Measurements from ENCODE around the gene PRKN.

Gene PRKN

DNA sequence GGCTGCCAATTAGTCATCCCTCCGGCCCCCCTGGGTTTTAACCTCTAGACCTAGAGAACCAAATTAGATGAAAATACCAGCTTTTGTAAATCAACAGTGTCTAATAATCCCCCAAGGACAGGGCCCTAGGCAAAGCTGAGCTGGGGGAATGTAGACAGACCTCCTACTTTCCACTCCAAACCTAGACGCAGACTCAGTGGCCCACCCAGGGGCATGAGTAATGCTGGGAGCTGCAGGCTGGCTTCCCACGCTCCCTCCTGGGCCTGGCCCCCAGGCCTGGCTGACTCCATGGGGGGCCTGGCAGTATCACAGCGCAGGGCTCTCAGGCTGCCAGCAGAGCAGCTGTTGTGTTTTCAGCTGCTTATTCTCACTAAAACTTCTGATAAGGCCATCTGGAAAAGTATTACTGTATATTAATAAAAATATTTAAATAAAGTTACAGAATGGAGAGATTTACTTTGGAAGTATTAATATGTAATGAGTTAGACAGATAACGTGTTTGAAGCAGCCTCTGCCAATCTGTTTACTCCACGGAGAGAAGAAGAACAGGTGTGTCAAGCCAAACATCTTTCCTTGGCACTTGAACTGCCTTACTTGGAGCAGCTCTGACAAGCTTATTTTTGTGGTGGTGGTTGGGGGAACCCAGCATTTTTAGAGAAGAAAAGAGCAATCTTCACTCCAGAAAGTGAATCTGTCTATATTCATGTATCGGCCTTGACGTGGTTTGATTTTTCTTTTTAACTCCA lies 1309.7 kb downstream of the PRKN start:
- peak; percentile 94 for DNase-seq

DNA sequence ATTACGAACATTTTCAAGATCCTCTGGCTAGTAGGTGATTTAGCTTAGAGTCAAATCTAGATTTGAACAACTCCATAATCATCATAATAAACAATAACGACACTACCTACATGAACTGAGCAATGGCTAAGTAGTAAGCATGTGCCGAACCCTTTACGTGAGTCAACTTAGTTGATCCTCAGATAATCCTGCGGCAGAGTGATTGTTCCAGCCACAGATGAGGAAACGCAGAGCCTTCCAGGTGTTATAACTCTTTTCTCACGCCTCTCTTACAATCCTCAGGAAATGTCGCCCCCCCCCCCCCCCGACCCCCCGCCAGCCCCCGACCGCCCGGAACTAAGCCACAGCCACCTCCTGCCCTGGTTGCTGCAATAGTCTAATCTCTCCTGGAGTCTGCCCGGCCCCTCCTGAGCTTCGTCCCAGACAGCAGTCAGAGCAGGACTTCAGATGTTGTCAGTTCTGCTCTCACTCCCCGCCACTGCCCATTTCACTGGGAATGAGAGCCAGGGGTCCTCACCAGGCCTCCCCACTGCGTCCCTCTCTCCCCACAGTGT lies 1312.2 kb downstream of the PRKN start:
- DNase-seq = no peak

DNA sequence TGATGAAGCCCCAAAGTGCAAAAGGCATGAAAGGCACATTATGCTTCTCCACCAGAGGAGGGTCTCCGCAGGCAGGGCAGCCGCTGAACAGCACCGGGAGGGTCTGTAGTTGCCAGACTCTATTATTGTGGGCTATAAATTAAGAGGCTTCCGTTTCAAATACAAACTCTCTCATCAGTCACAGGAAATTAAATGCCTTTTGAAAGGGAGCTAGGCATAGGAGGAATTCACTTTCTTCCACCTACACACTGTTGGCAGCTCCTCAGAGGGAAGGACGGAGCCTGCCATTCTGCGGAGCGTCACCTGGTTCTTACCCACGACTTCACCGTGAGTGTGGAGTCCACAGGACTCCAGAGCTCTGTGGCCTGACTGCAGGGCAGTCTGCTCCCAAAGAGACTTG lies 1312.9 kb downstream of the PRKN start:
- DNase-seq = no peak

DNA sequence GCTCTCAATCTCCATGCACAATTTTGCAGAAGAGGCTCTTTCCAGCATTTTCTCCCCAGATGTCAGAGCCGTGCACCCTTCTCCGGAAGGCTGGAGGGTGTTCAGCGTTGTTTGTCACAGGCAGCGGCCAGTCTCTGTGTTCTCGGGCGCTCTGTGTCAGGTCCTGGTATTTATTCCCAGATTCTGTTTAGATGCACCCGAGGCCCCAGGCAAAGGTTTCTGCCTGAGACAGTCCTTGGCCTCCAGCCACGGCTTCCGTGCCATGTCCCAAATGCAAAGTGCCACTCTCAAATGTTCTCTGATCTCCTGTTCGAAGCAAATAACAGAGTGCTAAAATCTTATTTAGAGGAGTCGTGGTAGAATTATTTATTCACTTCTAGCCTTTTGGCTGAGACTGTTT lies 1313.4 kb downstream of the PRKN start:
- DNase-seq = no peak

DNA sequence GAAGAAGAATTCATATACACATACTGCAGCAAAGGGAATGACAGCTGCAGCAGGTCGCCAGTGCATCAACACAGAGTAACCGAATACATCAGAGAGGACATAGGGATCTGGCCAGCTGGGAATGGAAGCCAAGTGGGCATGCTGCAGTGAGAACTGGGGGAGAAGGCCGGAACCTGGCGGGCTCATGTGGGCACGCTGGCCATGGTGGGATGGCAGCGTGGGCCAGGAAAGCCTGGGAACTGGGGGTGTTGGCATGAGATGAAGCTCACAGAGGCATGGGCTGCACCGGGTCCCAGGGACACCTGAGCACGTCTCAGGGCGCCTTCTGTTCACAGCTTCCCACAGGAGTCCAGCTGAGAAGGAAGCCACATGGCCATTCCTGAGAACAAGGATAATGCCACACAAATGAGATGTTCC lies 1314.2 kb downstream of the PRKN start:
- DNase-seq = no peak

DNA sequence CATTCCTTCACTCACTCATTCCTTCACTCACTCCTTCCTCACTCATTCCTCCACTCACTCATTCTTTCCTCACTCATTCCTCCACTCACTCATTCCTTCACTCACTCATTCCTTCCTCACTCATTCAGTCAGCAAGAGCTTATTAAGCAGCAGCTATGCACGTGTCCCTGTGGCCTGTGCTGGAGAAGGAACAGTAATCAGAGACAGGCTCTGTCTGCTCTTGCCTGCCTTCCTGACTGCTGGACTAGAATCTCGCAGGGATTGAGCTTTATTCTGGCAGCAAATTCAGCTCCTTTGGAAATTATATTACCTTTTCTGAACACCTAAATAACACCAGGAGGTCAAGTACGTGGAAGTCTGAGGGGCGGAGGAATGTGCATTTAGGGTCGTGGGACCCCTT lies 1314.8 kb downstream of the PRKN start:
- DNase-seq = no peak

DNA sequence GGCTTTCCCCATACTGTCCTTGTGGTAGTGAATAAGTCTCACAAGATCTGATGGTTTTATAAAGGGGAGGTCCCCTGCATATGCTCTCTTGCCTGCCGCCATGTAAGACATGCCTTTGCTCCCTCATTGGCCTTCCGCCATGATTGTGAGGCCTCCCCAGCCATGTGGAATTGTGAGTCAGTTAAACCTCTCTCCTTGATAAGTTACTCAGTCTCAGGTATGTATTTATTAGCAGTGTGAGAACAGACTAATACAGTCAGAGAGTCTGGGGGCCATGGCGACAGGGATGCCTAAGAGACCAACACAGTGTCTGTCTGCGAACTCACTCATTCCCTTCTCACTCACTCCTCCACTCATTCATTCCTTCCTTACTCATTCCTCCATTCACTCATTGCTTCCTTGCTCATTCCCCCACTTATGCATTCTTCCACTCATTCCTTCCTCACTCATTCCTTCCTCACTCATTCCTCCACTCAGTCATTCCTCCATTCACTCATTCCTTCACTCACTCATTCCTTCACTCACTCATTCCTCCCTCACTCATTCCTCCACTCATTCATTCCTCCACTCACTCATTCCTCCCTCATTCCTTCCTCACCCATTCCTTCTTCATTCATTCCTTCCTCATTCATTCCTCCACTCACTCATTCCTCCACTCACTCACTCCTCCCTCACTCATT lies 1316.2 kb downstream of the PRKN start:
- no peak for DNase-seq

DNA sequence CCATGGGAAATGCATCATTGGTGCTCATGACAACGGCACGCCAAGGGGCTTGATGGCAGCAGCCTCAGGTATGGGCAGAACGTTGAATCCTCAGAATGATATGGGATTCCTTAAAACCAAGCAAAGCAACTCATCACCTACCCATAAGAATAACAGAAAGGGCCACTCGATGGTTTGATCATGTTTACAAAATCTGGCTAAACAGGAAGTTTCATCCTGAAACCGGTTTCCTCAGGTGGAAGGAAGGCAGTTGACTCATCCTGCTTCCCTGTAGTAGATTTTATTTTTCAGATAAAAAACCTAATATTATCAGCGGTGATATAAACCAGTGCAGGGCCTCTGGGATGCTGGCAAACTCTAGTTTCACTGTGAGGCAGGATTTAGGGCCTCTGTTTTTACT lies 1316.8 kb downstream of the PRKN start:
- no peak for DNase-seq

DNA sequence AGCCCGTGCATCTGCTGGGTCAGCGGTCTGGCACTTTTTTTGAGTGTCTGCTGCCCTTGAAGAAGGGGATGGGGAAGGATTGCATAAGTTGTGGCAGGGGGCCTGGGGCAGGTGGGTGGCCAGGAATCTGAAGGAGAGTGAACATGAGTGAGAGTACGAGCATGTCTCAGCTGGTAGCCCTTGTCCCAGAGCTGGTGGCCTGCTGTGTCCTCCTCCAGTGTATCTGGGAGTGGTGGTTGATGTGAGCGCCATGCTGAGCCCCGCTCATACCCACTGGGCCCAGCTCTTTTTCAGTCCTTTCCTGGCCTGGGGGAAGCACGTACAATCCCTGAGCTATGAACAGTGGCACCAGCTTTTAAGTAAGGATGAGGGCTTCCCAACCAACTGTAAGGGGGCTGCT lies 1317.5 kb downstream of the PRKN start:
- no peak for DNase-seq

DNA sequence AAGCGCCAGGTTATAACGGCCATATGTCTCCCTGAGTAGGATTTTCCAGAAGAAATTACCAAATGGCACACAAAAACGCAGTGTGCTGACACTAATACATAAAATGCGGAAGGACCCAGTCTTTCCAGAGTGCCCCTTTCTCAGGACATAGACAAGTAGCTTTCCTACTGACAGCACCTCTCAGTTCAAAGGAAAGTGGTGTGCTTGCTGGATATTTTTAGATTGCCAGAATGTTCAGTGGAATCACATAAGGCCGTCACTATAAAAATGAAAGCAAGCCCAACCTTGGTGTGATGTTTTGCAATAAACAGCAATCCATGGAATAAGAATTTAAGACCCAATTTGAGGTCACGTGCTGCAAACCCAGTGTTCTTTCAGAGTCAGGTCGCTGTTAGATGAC lies 1318.2 kb downstream of the PRKN start:
- DNase-seq = no peak

DNA sequence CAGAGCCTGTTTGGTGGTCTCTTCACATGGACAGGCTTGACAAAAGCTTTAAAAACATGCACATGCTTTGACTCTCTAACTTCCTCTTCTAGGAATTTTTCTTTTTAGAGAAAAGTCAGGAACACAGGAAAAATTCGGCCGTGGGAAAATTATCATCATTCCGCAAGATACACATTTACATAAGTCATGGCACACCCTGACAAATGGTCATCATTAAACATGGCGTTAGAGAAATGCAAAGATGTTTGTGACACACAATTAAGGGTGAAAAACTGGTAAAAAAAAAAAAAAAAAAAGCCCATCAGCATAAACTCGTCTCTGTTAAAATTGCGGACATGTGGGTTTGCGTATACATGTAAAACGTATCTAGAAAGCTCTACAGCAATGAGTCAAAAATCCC lies 1319.5 kb downstream of the PRKN start:
- no peak for DNase-seq

DNA sequence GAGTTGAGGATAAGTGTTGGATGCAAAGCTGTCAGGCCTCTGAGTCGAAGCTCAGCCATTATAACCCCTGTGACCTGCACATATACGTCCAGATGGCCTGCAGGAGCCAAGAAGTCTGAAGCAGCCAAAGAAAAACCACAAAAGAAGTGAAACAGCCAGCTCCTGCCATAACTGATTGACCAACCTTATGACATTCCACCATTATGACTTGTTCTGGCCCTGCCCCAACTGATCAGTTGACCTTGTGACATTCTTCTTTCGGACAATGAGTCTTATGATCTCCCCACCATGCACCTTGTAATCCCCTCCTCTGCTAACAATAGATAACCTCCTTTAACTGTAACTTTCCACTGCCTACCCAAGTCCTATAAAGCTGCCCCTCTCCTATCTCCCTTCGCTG lies 1320.0 kb downstream of the PRKN start:
- DNase-seq = no peak

DNA sequence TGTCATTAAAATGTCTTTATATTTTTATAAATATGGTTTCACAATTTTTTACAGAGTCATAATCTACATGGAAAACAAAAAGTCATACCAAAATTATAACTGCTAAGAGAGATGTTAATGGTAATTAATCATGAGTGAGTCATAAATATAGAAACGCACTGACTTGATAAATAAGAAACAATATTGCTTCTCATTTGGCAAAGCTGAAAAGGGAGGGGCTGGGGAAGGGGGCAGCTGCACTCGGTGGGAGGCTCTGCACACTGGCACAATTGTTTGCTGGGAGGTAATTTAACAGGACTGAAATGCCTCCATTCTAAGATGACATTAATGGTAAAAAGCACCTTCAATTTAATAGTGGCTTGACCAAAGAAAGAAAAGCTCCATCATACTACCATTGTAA lies 1320.5 kb downstream of the PRKN start:
- no peak for DNase-seq

DNA sequence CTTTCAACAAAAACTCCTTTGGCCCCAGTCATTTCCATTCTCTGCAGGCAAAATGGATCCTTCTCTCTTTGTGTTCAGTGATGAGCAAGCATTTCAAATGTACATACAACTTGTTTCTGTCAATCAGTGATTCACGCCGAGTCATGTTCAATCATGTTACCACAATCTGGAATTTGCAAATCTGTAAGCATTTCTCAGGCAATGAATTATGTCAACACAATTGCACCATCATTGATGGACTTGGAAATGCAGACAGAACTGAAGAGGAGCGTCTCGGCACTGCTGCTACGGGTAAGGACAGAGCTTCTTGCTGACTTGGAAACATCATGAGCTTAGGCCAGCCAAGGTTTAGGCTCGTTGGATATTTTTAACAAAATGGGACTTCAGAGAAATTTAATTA lies 1320.9 kb downstream of the PRKN start:
- DNase-seq = no peak

DNA sequence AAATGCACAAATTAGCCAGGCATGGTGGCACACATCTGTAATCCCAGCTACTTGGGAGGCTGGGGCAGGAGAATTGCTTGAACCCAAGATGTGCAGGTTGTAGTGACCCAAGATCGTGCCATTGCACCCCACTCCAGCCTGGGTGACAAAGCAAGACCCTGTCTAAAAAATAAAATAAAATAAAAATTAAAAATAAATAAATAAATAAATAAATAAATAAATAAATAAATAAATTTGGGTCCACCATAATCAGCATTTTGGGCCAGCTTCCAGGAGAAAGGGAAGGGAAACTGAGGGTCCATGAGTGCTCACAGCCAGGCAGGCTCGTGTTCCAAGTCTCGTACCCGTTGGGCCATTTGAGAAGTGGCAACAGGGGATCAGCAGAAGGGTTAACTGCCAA lies 1322.1 kb downstream of the PRKN start:
- no peak for DNase-seq

DNA sequence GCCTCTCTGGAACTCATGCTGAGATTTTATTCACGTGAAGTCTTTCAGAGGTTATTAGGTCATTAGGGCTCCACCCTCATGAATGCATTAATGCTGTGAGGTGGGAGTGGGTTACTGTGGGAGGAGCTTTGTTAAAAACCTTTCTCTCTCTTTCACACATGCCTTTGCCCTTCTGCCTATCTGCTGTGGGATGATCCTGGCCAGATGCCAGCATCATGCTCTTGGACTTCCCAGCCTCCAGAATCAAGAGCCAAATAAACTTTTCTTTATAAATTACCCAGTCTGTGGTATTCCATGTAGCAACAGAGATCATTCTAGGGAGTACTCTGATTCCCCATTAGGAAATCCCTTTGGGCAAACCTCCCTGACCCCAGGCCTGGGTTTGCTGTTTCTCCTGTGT lies 1323.8 kb downstream of the PRKN start:
- DNase-seq = no peak

DNA sequence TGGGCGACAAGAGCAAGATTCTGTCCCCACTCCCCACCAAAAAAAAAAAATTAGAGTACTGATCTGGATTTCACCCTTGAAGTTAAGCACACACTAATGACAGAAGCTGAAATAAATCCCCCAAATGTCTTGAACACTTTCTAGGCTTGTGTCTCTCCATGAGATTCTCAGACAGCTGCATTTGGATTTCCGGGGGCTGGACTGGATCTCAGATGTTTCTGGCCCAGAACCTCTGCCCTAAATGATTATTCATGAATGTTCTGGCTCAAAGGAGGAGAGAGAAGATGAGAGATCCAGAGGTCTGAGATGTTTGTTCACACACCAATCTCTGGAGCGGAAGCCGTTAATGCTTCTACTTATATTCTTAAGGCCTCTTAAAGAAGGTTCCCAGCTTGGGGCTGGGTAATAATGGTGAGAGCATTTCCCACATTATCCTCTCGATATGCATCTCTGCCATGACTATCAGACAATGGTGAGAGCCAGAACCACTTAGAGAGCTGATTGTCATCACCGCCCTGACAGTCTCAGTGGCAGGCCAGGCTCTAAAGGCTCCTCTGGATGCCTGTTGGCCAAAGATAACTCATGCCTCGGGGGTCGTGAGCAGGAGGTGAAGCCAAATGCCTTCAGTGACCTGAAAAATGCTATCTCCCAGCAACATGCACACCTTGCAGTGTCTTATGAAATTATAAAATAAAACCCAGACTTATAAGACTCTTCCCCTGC lies 1325.8 kb downstream of the PRKN start:
- DNase-seq = no peak

DNA sequence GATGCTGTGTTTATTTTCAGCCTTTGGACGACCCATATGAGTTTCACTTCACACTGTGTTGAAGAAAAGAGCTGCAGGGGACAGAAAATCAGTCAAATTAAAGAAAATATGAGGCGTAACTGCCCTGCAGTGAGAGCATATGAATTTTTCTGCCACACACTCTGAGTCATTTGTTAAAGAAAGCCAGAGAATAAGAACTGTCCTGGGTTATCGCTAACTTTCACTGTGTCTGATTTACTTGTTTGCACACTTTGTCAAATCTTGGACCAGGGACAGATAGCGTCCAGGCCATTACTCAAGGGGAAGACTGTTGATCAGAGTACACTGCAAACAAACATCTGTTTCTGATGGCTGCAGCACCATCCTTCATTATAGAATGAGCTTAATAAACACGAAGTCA lies 1326.9 kb downstream of the PRKN start:
- DNase-seq = no peak

DNA sequence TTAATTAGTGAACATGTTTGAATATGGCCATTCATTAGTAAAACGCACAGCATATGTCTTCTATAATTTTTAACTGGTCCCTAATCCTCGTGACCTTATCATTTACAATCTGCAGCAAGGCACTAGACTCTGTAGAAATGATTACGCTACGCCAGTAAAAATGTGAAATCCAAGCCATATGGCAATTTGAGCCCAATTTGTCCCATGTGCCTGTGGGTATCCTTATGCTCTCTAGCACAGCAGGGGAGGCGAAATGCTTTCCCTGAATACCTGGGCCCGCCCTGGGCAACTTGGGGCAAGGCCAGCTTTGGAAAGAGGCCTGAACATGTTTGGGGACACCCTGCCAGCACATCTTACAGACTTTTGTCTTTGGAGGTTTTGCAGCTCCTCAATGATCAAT lies 1331.0 kb downstream of the PRKN start:
- peak; percentile 77 for DNase-seq

DNA sequence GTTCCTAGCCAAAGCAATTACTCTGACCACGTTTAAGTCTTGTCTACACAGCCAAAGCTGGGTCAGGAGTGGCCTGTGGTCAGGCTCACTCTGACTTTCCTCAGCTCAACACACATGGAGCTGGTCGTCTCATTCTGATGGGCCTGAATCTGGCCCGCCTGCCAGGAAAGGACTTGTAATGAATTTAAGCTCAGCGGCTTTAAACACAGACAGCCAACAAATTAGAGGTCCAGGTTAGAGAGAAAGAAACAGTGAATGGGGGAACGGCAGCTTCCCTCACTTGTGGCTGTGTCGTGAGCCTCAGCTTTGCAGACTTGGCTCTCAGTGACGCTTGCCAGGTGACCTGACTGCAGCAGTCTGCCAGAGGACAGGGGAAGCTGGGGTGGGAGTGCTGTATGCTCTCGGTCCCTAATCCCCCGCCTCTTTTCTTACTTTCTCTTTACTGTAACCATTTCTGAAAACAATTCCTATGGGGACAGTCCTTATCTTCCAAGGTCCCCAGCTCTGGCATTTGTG lies 1331.8 kb downstream of the PRKN start:
- no peak for DNase-seq

DNA sequence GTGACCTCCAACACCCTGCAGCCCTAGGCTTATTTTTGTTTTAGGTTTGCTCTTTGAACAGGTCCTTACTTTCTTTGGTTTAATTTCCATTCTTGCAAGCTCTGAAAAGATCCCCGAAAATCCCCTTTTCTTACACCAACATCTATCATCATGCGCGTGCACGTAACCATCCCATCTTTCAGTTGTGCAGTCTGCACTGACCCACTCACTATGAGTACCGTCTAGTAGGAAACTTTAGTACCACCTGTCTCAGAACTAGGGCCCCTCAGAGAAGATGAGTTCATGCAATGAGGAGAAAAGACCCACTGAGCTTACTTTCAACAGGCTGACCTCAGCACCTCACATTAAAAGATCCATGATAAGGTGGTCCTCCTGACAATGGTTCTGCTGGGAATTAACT lies 1333.1 kb downstream of the PRKN start:
- DNase-seq = no peak

DNA sequence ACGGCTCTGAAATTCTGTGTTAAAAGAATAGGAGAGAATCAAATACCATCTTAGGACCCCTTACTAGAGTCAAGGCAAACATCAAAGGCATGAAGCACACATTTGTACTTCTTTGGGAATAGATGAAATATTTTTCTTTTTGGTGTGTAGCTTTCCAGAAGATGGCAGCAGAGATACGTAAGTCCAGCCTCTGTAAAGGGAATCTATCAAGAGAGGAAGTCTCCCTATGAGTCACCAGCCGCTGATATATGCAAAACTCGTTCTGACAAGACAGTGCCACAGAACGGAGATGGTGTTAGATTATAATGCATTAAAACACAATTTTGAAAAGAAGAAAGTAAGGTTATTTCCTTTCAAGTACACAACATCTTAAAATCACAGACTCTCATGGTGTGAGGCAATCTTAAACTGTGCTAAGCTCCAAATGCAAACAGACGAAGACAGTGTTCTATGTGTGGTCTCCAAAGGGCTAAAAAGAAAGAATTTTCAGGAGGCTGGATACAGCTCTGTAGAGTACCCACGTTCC lies 1333.7 kb downstream of the PRKN start:
- peak; percentile 81 for DNase-seq

DNA sequence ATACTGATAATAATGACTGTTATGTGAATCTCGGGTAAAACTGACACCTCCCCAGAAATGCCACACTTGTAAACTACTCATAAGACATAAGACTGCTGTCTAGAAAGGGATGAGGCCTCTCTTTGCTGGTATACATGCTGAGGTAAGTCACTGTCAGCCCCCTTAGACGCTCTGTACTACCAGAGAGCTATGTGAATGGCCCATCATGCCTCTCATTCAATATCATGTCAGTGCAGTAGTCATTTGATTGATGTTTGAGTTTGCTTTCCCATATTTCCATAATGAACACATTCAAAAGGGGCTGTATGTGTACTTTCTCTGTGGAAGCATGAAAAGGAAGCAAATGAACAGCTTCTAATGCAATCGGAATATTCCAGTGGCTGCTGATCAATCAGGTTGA lies 1334.3 kb downstream of the PRKN start:
- no peak for DNase-seq
